C4-2B (cell line): ENCODE results near the gene EPSTI1.

Source experiments
- H3K27ac ChIP-seq: fragments of 450-650 bp; 2 replicates; pipeline ENCODE4 v1.5.1; 2017
- CTCF ChIP-seq: fragments of 450-650 bp; conservative IDR thresholded peaks from 2 replicates; pipeline ENCODE4 v1.5.1; 2017; ENCODE audit warnings: mild to moderate bottlenecking
- ZFX ChIP-seq: fragments of 450-650 bp; IDR thresholded peaks from 2 replicates; pipeline ENCODE4 v1.6.1; 2017

EPSTI1 gene

GRCh38 chr13:42990291-42991232 lies 1.5 kb downstream of the EPSTI1 start:
- no peak for TF ChIP-seq CTCF
- no peak for TF ChIP-seq ZFX
- no peak overlapping the region for H3K27ac ChIP-seq

GRCh38 chr13:42986176-42986574 lies 5.9 kb downstream of the EPSTI1 start:
- no peak for TF ChIP-seq ZFX
- TF ChIP-seq CTCF: no peak
- H3K27ac ChIP-seq: no peak overlapping the region

- TF ChIP-seq ZFX: no peak
- TF ChIP-seq CTCF: no peak
- H3K27ac ChIP-seq: no peak overlapping the region
These were observed 6.5 kb downstream of the EPSTI1 start for GRCh38 chr13:42985312-42986175.

- no peak overlapping the region for H3K27ac ChIP-seq
- TF ChIP-seq CTCF (no peak), ZFX (no peak)
These were observed 7.3 kb downstream of the EPSTI1 start for GRCh38 chr13:42984691-42985090.

- TF ChIP-seq CTCF: no peak
- no peak for TF ChIP-seq ZFX
- no peak overlapping the region for H3K27ac ChIP-seq
These were observed 8.0 kb downstream of the EPSTI1 start for GRCh38 chr13:42984026-42984425.

GRCh38 chr13:42981853-42982252 lies 10.2 kb downstream of the EPSTI1 start:
- no peak overlapping the region for H3K27ac ChIP-seq
- TF ChIP-seq ZFX: no peak
- TF ChIP-seq CTCF: no peak

- TF ChIP-seq ZFX: no peak
- no peak for TF ChIP-seq CTCF
- no peak overlapping the region for H3K27ac ChIP-seq
These were observed 10.7 kb downstream of the EPSTI1 start for GRCh38 chr13:42981317-42981716.
